Gastrocnemius medialis (tissue), 4 donors: ENCODE data around the gene EEFSEC.

Experiments used
- CTCF ChIP-seq, 5 experiments: fragments of 450-650 bp in 3 of 5; fragments of 200-600 bp in 2 of 5; sonication (generic) in 2 of 5; IDR thresholded peaks in 4 of 5; conservative IDR thresholded peaks in 1 of 5; 1 replicate in 4 of 5; 2 replicates in 1 of 5; pipeline ENCODE4 v1.5.1; 2016 to 2019; ENCODE audit warnings: antibody characterized with exemption in 5 of 5, mild to moderate bottlenecking in 3 of 5, moderate library complexity in 3 of 5
- POLR2A ChIP-seq, 2 donors: fragments of 450-650 bp; IDR thresholded peaks; one replicate each; pipeline ENCODE4 v1.6.1; 2017; ENCODE audit warnings: antibody characterized with exemption in 2 of 2, mild to moderate bottlenecking in 2 of 2, moderate library complexity in 2 of 2

GRCh38 chr3:128321418-128321817 is 168.1 kb downstream of the EEFSEC start:
- TF ChIP-seq CTCF (IDR thresholded peaks at IDR 0.05 in 4 of 5, conservative IDR thresholded peaks at IDR 0.05 in 1 of 5) (no peak), POLR2A (IDR thresholded peaks at IDR 0.05) (no peak)
